HG02798 (cell line): ENCODE results near the gene AOAH.
"Not testable (repeated sequence)": the region's sequence is repeated elsewhere in the genome, so short reads cannot be mapped to it uniquely, and the experiment has no call there.

Source experiments
- ATAC-seq: cut with Tn5 transposase; IDR thresholded peaks from one replicate; pipeline ENCODE4 v1.9.1; 2021; ENCODE audit warnings: mild to moderate bottlenecking; ENCODE audit not compliant: unreplicated experiment, poor library complexity

AOAH gene

DNA sequence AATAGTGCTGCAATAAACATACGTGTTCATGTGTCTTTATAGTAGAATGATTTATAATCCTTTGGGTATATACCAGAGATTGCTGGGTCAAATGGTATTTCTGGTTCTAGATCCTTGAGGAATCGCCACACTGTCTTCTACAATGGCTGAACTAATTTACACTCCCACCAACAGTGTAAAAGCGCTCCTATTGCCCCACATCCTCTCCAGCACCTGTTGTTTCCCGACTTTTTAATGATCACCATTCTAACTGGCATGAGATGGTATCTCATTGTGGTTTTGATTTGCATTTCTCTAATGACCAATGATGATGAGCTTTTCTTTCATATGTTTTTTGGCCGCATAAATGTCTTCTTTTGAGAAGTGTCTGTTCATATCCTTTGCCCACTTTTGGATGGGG lies 235.6 kb downstream of the AOAH start:
- ATAC-seq = not testable (repeated sequence)

DNA sequence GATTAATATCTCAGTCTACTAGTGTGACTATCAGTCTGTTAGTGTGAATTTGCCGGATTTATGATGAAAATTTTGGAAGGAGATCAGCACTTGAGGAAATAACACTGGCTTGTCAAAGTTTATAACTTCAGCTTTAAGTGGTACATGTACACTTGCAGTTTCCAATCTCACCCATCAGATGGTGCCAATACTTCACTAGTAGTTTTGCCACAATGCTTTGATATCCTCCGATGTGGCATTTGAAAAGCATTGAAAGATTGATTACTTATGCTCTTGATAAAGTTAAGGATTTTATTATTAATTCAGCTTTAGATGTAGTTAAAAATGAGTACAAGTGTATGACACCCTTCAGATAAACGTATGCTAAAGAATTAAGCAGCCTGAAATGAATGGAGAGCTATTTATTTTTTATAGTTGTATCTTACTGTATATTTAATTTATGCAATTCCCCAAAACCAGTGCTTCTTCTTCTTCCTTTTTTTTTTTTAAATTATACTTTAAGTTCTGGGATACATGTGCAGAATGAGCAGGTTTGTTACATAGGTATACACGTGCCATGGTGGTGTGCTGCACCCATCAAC lies 236.4 kb downstream of the AOAH start:
- no peak for ATAC-seq

DNA sequence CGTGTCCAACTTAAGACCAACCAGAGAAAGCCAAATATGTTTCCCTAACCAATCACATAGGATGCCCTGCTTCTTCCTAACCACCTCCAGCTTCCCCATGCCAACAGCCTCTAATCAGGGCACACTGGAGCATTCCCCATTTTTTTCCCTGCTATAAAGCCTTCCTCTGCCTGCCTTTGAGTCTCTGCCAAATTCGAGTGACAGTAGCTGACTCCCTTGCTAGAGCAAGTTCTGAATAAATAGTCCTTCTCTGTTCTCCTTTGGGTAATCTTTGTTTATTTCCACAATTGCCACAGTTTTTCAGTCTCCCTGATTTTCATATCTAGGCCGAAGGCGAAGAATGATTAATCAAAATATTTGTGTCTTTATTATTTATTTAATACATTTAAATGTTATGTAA lies 238.0 kb downstream of the AOAH start:
- ATAC-seq = no peak

DNA sequence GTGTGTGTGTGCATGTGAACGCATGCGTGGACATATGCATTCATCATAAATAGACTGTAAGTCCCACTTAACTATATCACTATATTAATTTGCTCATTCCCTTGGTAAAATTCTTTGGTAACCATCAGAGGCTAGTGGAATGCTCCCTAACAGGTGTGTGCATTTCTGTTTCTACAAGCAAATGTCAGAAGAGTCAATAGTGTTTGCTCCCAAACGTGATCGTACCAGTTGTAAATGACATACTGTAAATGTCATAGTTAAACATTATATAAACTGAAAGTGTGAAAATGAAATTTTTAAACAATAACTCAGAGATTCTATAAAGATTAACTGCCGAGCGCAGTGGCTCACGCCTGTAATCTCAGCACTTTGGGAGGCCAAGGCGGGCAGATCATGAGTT lies 240.0 kb downstream of the AOAH start:
- no peak for ATAC-seq

DNA sequence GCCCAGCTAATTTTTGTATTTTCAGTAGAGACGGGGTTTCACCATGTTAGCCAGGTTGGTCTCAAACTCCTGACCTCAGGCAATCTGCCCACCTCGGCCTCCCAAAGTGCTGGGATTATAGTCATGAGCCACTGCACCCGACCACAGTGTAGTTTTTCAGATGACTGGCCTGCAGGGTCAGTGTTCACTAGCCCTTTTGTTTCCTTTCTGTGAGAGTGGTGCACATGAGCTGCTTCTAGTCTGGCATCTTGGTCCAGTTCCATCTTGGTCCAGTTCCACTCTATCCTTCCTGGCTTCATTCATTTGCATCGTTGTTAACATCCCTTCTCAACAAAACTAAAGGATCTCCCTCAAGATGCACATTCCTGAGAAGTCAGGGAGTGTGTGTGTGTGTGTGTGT lies 240.4 kb downstream of the AOAH start:
- ATAC-seq = not testable (repeated sequence)

DNA sequence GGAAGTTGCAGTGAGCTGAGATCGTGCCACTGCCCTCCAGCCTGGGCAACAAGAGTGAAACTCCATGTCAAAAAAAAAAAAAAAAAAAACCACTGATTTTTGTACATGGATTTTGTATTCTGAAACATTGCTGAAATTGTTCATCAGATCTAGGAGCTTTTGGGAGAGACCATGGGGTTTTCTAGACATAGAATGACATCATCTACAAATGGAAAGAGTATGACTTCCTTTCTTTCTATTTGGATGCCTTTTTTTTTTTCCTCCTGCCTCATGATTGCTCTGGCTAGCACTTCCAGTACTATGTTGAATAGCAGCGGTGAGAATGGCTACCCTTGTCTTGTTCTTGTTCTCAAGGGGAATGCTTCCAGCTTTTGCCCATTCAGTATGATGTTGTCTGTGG lies 245.5 kb downstream of the AOAH start:
- ATAC-seq = no peak

DNA sequence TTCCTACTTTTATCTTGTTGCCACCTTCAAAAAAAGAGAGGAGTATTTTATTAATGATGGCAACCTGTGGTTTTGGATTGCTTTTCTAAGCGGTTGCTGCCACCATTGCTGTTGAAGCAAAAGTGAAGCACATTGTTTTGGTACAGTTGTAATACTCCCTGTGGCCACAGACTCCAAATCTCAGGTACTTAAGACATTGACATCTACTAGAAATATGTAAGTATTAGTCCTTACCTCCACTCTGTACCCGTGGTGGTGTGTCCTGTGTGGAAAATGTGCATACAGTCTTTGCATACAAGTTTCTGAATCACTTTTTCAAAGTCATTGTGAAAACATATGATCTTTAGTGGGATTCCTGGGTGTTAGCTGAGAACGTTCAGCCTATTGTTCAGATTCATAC lies 248.9 kb downstream of the AOAH start:
- ATAC-seq = no peak

DNA sequence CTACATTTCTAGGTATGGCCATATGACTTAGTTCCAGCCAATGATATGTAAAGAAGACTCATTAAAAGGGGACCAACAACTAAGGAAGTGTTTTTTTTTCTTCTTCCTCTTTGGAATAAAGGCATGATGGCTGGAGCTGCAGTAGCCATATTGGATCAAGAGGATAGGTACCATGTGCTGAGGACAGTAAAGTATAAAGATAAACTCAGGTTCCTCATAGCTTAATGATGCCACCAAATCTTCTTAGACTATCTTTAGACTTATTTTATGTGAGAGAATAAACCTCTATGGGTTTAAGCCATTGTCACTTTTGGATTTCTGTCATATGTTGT lies 249.3 kb downstream of the AOAH start:
- ATAC-seq = no peak

DNA sequence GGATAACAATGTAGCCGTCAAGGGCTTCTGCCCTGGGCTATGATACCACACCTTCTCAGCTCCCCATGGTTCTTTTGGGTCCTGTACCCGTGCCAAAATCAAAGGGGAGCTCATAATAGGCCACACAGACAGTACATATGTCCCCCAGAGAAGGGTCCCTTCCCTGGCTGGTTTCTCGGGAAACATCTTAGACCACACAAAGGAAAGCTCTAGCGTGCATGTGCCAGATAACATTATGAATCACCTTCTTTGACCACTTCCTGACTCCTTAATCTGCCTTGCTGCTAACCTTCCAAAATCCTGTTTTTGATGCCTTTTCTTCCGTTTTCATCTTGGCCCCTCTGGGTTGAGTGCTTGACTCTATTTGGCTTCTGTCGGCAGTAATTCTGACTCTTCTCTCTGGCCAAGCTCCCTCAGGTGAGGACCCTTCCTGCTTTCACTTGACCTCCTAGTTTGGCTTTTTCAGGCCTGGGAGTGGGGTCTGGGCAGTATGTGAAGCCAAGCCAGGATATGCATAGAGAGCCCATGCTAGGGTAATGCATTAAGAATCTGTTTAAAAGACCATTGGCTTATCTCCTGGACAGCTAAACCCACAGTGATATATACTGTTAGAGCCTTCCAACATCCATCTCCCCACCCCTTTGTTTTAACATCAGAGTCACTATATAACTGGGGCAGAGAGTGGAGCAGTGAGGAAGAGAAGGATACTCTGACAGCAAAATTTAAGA lies 249.8 kb downstream of the AOAH start:
- no peak for ATAC-seq

DNA sequence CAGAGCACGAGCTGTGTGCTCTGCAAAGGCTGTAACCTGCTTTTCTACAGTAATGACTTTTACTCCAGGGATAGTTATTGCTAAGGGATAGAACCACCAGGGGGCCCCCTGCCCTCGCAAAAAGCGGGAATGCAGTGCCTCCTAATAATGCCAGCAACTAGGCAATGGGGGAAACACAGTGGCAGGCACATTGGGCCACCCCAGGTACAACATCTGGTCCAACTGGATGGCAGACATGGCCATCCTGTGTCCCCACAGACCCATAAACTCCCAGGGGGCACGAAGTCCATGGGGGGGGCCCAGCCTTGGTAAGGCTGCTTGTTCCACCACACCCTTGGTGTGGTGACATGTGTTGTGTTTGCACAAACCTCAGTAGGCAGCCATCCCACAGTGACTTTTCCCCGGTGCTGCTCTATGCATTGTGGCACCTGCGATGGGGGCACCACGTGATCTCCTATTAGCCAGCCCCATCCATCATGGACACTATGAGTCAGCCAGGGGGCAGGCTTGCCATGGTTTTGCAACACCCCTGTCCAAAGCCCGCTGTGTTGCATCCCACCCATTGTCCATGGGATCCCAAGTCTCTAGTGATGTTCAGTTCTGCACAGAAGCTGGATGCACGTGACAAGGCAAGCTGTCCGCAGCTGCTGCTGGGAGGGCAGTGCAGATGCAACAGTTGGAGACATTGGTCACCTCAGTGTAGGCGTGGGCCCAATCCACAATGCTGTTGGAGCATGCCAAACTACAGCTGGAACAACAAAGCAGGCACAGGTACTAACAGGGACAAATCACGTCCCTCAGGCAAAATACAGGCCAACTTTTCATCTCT lies 250.6 kb downstream of the AOAH start:
- no peak for ATAC-seq

DNA sequence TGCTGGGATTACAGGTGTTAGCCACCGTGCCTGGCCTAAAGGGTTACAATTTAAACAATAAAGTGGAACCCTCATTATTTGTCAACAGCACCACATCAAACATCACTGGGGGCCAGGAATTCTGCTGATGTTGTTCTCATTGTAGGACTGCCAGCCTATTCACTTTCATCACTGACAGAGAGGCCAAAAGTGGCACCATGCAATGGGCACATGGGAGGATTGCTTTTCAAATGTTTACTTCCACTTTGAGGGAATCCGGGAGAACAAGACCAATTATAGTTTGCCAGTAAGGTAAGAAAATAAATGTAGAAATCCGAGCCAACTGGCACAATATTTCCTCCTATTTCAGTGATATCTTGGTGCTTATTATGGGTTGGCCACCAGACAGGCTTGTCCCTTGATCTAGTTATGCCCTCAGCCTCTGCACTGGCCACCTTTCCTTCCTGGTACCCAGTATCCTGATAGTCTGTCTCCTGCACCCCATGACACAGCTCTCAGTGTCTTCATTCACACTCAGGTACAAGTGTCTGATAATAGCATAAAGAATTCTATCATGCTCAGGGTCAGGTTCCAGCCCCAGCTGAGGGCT lies 252.1 kb downstream of the AOAH start:
- ATAC-seq = no peak

DNA sequence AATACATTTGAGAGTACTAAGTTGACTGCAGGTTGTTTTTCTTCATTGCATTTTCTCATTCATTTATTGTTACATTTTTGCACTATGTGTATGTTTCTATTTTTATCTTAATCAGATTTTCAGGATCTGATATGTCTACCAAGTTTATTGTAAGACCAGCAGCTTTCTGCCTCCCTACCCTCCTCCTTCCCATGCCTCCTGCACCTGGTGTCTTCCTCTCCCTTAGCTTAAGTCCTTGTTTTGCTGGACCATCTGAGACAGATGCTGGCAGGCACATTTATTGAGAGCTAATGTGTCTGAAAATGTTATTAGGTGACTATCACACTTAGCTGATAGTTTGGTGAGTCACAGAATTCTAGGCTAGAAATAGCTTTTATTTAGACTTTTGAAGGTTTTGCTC lies 255.1 kb downstream of the AOAH start:
- ATAC-seq = no peak

DNA sequence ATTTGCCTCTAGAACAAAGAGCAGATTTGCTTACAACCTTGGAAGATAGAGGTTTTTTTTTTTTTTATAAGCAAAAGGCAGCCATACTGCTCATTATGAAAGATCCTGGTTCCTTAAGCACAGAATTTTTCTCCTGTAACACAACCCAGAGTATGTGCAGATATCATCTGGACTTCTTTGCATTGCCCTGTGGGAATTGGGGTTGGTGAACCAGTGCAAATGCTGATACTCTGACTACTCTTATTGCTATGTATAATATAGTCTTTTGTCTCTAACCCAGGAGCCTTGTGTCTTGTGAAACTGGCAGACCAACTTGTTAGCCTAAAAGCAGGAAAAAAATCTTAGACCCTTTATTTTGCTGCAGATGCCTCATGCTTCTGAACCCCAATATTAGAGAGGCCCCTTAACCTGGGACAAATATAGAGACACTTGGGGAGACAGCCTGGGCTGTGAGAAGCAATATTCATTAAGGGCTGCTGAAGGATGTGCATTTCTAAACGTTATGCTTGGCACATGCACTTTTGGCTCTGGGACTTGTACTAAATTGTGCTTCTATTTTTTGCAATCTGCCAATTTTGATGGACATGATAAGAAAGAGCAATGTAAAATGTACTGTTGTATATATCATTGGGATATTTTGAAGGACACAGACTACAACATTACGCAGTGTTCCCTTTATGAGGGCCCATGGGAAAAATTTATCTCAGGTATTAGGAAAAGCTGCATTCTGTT lies 255.8 kb downstream of the AOAH start:
- ATAC-seq = no peak

DNA sequence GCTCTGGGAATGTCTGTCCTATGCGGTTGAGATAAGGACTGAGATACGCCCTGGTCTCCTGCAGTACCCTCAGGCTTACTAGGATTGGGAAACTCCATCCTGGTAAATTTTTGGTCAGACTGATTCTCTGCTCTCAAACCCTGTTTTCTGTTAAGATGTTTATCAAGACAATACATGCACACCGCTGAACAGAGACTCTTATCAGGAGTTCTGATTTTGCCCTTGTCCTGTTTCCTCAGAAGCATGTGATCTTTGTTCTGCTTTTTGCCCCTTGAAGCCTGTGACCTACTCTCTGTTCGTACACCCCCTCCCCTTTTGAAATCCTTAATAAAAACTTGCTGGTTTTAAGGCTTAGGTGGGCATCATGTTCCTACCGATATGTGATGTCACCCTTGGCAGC lies 258.3 kb downstream of the AOAH start:
- ATAC-seq = not testable (repeated sequence)

DNA sequence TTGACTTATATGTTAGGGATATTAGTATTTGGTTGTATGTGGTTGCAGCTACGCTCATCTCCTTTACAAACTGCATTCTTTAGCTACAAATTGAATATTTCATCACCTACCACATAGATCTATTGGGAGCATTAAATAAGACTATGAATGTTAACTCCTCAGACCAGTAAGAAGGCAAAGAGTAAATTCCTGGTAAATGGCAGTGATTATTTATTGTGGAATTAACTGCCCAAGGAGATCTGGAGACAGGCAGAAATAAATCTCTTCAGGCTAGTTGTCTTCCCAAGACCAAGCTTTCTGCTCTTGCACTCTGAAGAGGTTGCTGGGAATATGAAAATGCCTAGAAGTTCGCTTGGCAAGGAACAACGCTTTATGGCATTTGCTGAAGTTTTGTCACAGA lies 260.0 kb downstream of the AOAH start:
- no peak for ATAC-seq
